HG02588 (cell line): ENCODE measurements around the gene LACTB.
A peak's percentile ranks its signal among the peaks of the same experiment; 100 is the strongest.

ENCODE experiments used
- ATAC-seq: cut with Tn5 transposase; IDR thresholded peaks from one replicate; pipeline ENCODE4 v1.9.1; 2021; ENCODE audit warnings: mild to moderate bottlenecking, moderate library complexity; ENCODE audit not compliant: unreplicated experiment

Gene LACTB

GRCh38 chr15:63166219-63166618, 44.6 kb downstream of the LACTB start:
- no peak for ATAC-seq

- no peak for ATAC-seq
Observed at GRCh38 chr15:63169788-63170187, 48.1 kb downstream of the LACTB start.

- ATAC-seq = no peak
Observed at GRCh38 chr15:63172376-63172775, 50.7 kb downstream of the LACTB start.

GRCh38 chr15:63172851-63173451, 51.3 kb downstream of the LACTB start:
- ATAC-seq = no peak

- no peak for ATAC-seq
Observed at GRCh38 chr15:63176302-63176701, 54.6 kb downstream of the LACTB start.

- ATAC-seq = no peak
Observed at GRCh38 chr15:63178034-63178433, 56.4 kb downstream of the LACTB start.

- ATAC-seq = no peak
Observed at GRCh38 chr15:63180746-63181145, 59.1 kb downstream of the LACTB start.

- ATAC-seq = no peak
Observed at GRCh38 chr15:63181648-63182047, 60.0 kb downstream of the LACTB start.

- no peak for ATAC-seq
Observed at GRCh38 chr15:63185206-63185605, 63.5 kb downstream of the LACTB start.

- ATAC-seq = no peak
Observed at GRCh38 chr15:63186065-63186464, 64.4 kb downstream of the LACTB start.

GRCh38 chr15:63187589-63188226, 66.0 kb downstream of the LACTB start:
- no peak for ATAC-seq

- ATAC-seq = no peak
Observed at GRCh38 chr15:63188247-63188925, 66.7 kb downstream of the LACTB start.

- ATAC-seq = peak; percentile 83
Observed at GRCh38 chr15:63188926-63189871, 67.5 kb downstream of the LACTB start, which contains the start of gene RAB8B. RAB8B (plus strand) TSS chr15:63189606; CDS start chr15:63189625, 19 bp downstream.

GRCh38 chr15:63189941-63190768, 68.5 kb downstream of the LACTB start:
- ATAC-seq = no peak

- no peak for ATAC-seq
Observed at GRCh38 chr15:63190769-63191649, 69.3 kb downstream of the LACTB start.
